HL-60 (cell line): Measurements from ENCODE around the gene DIAPH2.

ENCODE experiments used
- GABPA ChIP-seq: IDR thresholded peaks from 2 replicates; pipeline ENCODE4 v1.6.1; 2012; ENCODE audit warnings: low read depth
- REST ChIP-seq: IDR thresholded peaks from 2 replicates; pipeline ENCODE4 v1.6.1; 2012; ENCODE audit warnings: low read depth; ENCODE audit not compliant: insufficient replicate concordance
- TF ChIP-seq, protein P1 (sequence below): IDR thresholded peaks from one replicate; pipeline ENCODE4 v1.5.1; 2011; ENCODE audit warnings: low read length, control low read depth, inconsistent platforms; ENCODE audit not compliant: insufficient read depth

DNA sequence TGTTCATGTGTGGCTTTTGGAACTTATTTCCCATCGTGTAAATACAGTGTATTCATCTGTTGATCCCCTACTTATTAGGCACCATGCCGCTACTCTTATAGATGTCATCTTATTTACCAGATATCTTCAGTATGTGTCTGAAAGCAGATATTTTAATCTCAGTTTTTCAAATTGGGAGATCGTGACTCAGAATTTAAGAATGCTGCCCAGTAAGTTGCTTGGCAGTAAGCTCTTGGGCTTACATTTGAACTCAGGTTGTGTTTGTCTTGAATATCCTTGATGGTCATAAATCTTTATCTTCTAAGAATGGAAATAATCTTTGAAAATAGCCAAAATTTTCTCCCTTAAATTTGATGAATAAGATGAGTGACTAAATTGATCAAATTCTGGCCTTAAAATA, 153.2 kb downstream of the DIAPH2 start:
- TF ChIP-seq, protein P1, sequence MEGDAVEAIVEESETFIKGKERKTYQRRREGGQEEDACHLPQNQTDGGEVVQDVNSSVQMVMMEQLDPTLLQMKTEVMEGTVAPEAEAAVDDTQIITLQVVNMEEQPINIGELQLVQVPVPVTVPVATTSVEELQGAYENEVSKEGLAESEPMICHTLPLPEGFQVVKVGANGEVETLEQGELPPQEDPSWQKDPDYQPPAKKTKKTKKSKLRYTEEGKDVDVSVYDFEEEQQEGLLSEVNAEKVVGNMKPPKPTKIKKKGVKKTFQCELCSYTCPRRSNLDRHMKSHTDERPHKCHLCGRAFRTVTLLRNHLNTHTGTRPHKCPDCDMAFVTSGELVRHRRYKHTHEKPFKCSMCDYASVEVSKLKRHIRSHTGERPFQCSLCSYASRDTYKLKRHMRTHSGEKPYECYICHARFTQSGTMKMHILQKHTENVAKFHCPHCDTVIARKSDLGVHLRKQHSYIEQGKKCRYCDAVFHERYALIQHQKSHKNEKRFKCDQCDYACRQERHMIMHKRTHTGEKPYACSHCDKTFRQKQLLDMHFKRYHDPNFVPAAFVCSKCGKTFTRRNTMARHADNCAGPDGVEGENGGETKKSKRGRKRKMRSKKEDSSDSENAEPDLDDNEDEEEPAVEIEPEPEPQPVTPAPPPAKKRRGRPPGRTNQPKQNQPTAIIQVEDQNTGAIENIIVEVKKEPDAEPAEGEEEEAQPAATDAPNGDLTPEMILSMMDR: no peak
- TF ChIP-seq REST: no peak
- TF ChIP-seq GABPA: no peak
